A549 (cell line): ENCODE measurements around the gene ACTMAP. TPM values are rescaled to one million over a fixed set of nuclear protein-coding genes. Genes with fewer than 3 reads are reported as not detected.

Experiments
- ATAC-seq, 2 experiments: fragments of 200-7000 bp in 1 of 2; fragments of >200 bp in 1 of 2; cut with Nextera tagmentation in 1 of 2; cut with Tn5 transposase in 1 of 2; 3 replicates each; pipeline versions ENCODE4 v1.8.0 to v1.9.1; 2018 to 2020; ENCODE audit warnings: mild to moderate bottlenecking in 1 of 2, moderate library complexity in 1 of 2
- CTCF ChIA-PET: fragments of 300-600 bp; sonication (Branson Sonifier 250); formaldehyde crosslinking; extraction: SDS; loops from one replicate; lab custom pipeline; 2021; ENCODE audit warnings: antibody characterized with exemption, inconsistent platforms; lab: Yijun Ruan, JAX
- POLR2A ChIA-PET: fragments of 350-600 bp; formaldehyde crosslinking; extraction: SDS; loops from one replicate; lab custom pipeline; 2021; ENCODE audit warnings: antibody characterized with exemption, inconsistent platforms; lab: Yijun Ruan, JAX
- DNase-seq, 2 experiments: peaks; one replicate each; pipeline versions ENCODE4 v3.0.0 to v3.0.0-alpha.2; 2011 to 2016; ENCODE audit warnings: low read depth in 1 of 2, low spot score in 1 of 2
- FAIRE-seq: peaks from 2 replicates; lab custom pipeline; 2011; peaks lifted over from hg19 to GRCh38; lab: Jason Lieb, UNC
- H3K27ac ChIP-seq, 2 experiments: fragments of >200 bp; sonication (Bioruptor Twin); formaldehyde crosslinking; 3 replicates each; pipeline ENCODE4 v1.5.1; 2016 to 2017
- H3K4me1 ChIP-seq: fragments of >200 bp; sonication (Bioruptor Twin); formaldehyde crosslinking; 3 replicates; pipeline ENCODE4 v1.6.1; 2016
- H3K4me2 ChIP-seq: fragments of >200 bp; sonication (Bioruptor Twin); formaldehyde crosslinking; 3 replicates; pipeline ENCODE4 v1.6.1; 2016
- H3K4me3 ChIP-seq: fragments of >200 bp; sonication (Bioruptor Twin); formaldehyde crosslinking; 3 replicates; pipeline ENCODE4 v1.5.1; 2016
- H3K9me3 ChIP-seq: fragments of >200 bp; sonication (Bioruptor Twin); formaldehyde crosslinking; 3 replicates; pipeline ENCODE4 v1.6.1; 2016
- CBX8 ChIP-seq: fragments of 200-600 bp; sonication (generic); IDR thresholded peaks from 2 replicates; pipeline ENCODE4 v1.6.1; 2016
- CHD2 ChIP-seq: fragments of 150-350 bp; IDR thresholded peaks from 2 replicates; pipeline ENCODE4 v1.6.1; 2014; ENCODE audit warnings: low read length; ENCODE audit not compliant: partially characterized antibody
- CTCF ChIP-seq: fragments of >200 bp; sonication (Bioruptor Twin); formaldehyde crosslinking; IDR thresholded peaks from 3 replicates; pipeline ENCODE4 v1.5.1; 2016
- ESRRA ChIP-seq: fragments of 150-350 bp; IDR thresholded peaks from 2 replicates; pipeline ENCODE4 v1.6.1; 2014; ENCODE audit warnings: mild to moderate bottlenecking, low read length, borderline replicate concordance
- FOSL2 ChIP-seq, 2 experiments: fragments of 450-650 bp in 1 of 2; fragments of >200 bp in 1 of 2; sonication (Bioruptor Twin) in 1 of 2; formaldehyde crosslinking; IDR thresholded peaks; 2 replicates each; pipeline versions ENCODE4 v1.5.0 to v1.6.1; 2016 to 2020; ENCODE audit warnings: mild to moderate bottlenecking in 1 of 2, moderate library complexity in 1 of 2
- FOXS1 ChIP-seq: fragments of 250-450 bp; sonication (Bioruptor Pico); IDR thresholded peaks from 2 replicates; pipeline ENCODE4 v1.5.0; 2020; ENCODE audit warnings: mild to moderate bottlenecking, moderate library complexity
- HDAC2 ChIP-seq: fragments of 200-600 bp; sonication (generic); IDR thresholded peaks from 2 replicates; pipeline ENCODE4 v1.6.1; 2016
- HOXB13 ChIP-seq: fragments of 250-450 bp; sonication (Bioruptor Pico); IDR thresholded peaks from 2 replicates; pipeline ENCODE4 v1.5.0; 2020; ENCODE audit warnings: low read depth, mild to moderate bottlenecking, moderate library complexity
- JUN ChIP-seq, 2 experiments: fragments of >200 bp; sonication (Bioruptor Twin); formaldehyde crosslinking; IDR thresholded peaks; 2 replicates in 1 of 2; 3 replicates in 1 of 2; pipeline ENCODE4 v1.6.1; 2016 to 2017
- JUNB ChIP-seq: fragments of >200 bp; sonication (Bioruptor Twin); formaldehyde crosslinking; IDR thresholded peaks from 2 replicates; pipeline ENCODE4 v1.6.1; 2016
- KDM1A ChIP-seq: fragments of 200-600 bp; sonication (generic); IDR thresholded peaks from 2 replicates; pipeline ENCODE4 v1.6.1; 2016; ENCODE audit warnings: low read depth, mild to moderate bottlenecking
- MAFK ChIP-seq: fragments of 450-650 bp; IDR thresholded peaks from 2 replicates; pipeline ENCODE4 v1.6.1; 2014; ENCODE audit not compliant: partially characterized antibody
- MAX ChIP-seq: IDR thresholded peaks from 2 replicates; pipeline ENCODE4 v1.6.1; 2012
- MYC ChIP-seq: IDR thresholded peaks from 2 replicates; pipeline ENCODE4 v1.6.1; 2012; ENCODE audit warnings: mild to moderate bottlenecking, inconsistent platforms, low read length, improper control_type of control experiment, borderline replicate concordance
- NFE2L2 ChIP-seq: fragments of 150-350 bp; conservative IDR thresholded peaks from 2 replicates; pipeline ENCODE4 v1.6.1; 2014; ENCODE audit warnings: low read length
- NR3C1 ChIP-seq: fragments of >200 bp; sonication (Bioruptor Twin); formaldehyde crosslinking; IDR thresholded peaks from 3 replicates; pipeline ENCODE4 v1.6.1; 2017
- POLR2A ChIP-seq: IDR thresholded peaks from 2 replicates; pipeline ENCODE4 v1.6.1; 2012; ENCODE audit warnings: mild to moderate bottlenecking, low read length
- RCOR1 ChIP-seq: fragments of 150-350 bp; IDR thresholded peaks from 2 replicates; pipeline ENCODE4 v1.6.1; 2014; ENCODE audit warnings: antibody characterized with exemption, low read length, low read depth
- RNF2 ChIP-seq: fragments of 200-600 bp; sonication (generic); IDR thresholded peaks from 2 replicates; pipeline ENCODE4 v1.6.1; 2016; ENCODE audit warnings: low read depth, mild to moderate bottlenecking, antibody characterized with exemption, moderate library complexity, borderline replicate concordance
- SMC3 ChIP-seq: fragments of >200 bp; sonication (Bioruptor Twin); formaldehyde crosslinking; IDR thresholded peaks from 3 replicates; pipeline ENCODE4 v1.6.1; 2018; ENCODE audit warnings: inconsistent platforms
- USF2 ChIP-seq: fragments of 450-650 bp; IDR thresholded peaks from 2 replicates; pipeline ENCODE4 v1.6.1; 2014; ENCODE audit warnings: antibody characterized with exemption
- ZC3H11A ChIP-seq: fragments of 450-650 bp; IDR thresholded peaks from 2 replicates; pipeline ENCODE4 v1.6.1; 2014; ENCODE audit warnings: antibody characterized with exemption, mild to moderate bottlenecking
- ZSCAN20 ChIP-seq: fragments of 250-450 bp; sonication (Bioruptor Pico); IDR thresholded peaks from 2 replicates; pipeline ENCODE4 v1.8.0; 2022; ENCODE audit warnings: mild to moderate bottlenecking, moderate library complexity
- WGBS: methylation state at CpG from one replicate; pipeline ENCODE4 v1.1.6; 2017; ENCODE audit errors: missing lambda C conversion rate; 5-methylcytosine and 5-hydroxymethylcytosine counted together
- polyA plus RNA-seq, 4 experiments: library from polyadenylated mRNA; depleted of rRNA in 3 of 4; stranded (reverse); fragments of >200 nt; fragmentation: RNase III in 1 of 4; extraction: RNeasy Plus Mini Kit Qiagen cat#74134 plus additional on column Dnase treatment in 1 of 4; gene quantifications; 2 replicates in 3 of 4; 3 replicates in 1 of 4; pipeline ENCODE4 v1.2.3, GENCODE V29; 2011 to 2017

ACTMAP gene
- polyA plus RNA-seq, 2 of the 4 experiments (the other 2 are of a cell fraction): 7.8 to 14.8 TPM

GRCh38 chr19:40759352-40759751 lies 9.1 kb upstream of the ACTMAP start:
- CTCF ChIA-PET: interaction anchor here (0.6 to 9.7 kb wide), 5 partner anchors 15 to 244 kb away, joined by 3 to 71 read pairs (median 4); partner anchors contain the start of gene RAB4B
- peaks cover 21% of the 10 kb centered on the region for H3K4me1 ChIP-seq
- 94% methylated on average over 13 of the region's 13 CpGs for WGBS
- POLR2A ChIA-PET: interaction anchor here (0.6 to 1.5 kb wide), 3 partner anchors 9 to 1113 kb away, joined by 3 to 5 read pairs (median 4); partner anchors contain the start of genes ACTMAP and RAB4B
- no peak overlapping the region for H3K4me2 ChIP-seq
- no peak overlapping the region for H3K4me3 ChIP-seq
- H3K9me3 ChIP-seq: no peaks in the 10 kb centered on the region
- no peak overlapping the region for H3K27ac ChIP-seq
- no peak for TF ChIP-seq RCOR1
- no peak for TF ChIP-seq CHD2
- no peak for TF ChIP-seq HOXB13 (CRISPR knock-in tag)
- no peak for FAIRE-seq
- no peak for DNase-seq
- no peak for ATAC-seq

- ATAC-seq: no peak
These were observed 8.2 kb upstream of the ACTMAP start for GRCh38 chr19:40758491-40758890.

GRCh38 chr19:40756502-40757110 lies 6.3 kb upstream of the ACTMAP start:
- Histone ChIP-seq H3K27ac (no peak overlapping the region), H3K4me2 (no peak overlapping the region), H3K4me3 (no peak overlapping the region), H3K4me1 (peaks cover 40% of the 10 kb centered on the region), H3K9me3 (no peaks in the 10 kb centered on the region)
- CTCF ChIA-PET: interaction anchor here (1.5 to 9.7 kb wide), 6 partner anchors 10 to 122 kb away, joined by 4 to 71 read pairs (median 12); partner anchors contain the start of gene RAB4B
- FAIRE-seq (no peak), DNase-seq (no peak), ATAC-seq (no peak)
- no peak for TF ChIP-seq RNF2
- no peak for TF ChIP-seq MAFK
- no peak for TF ChIP-seq ESRRA
- no peak for TF ChIP-seq FOXS1 (CRISPR knock-in tag)
- TF ChIP-seq JUN (IDR thresholded peaks at IDR 0.05): no peak
- no peak for TF ChIP-seq USF2
- no peak for TF ChIP-seq NR3C1
- POLR2A ChIA-PET: interaction anchor here (0.7 to 0.8 kb wide), 2 partner anchors 21 to 36 kb away, joined by 3 to 4 read pairs; partner anchors contain the start of gene RAB4B
- 91% methylated on average over 11 of the region's 11 CpGs for WGBS

More at GRCh38 chr19:40758491-40758890, 8.2 kb upstream of the ACTMAP start:
- H3K4me3 ChIP-seq: no peak overlapping the region
- POLR2A ChIA-PET: interaction anchor here (1.0 to 1.5 kb wide), 4 partner anchors 8 to 41 kb away, joined by 3 to 5 read pairs (median 4); partner anchors contain the start of genes ACTMAP, COQ8B, ITPKC and RAB4B
- WGBS: 94% methylated on average over 3 of the region's 3 CpGs
- H3K4me2 ChIP-seq: no peak overlapping the region
- FAIRE-seq: peak; percentile 83
- CTCF ChIA-PET: interaction anchor here (0.5 to 9.7 kb wide), 10 partner anchors 16 to 294 kb away, joined by 4 to 71 read pairs (median 4); partner anchors contain the start of genes EGLN2 and RAB4B
- no peak for TF ChIP-seq SMC3
- H3K27ac ChIP-seq: no peak overlapping the region
- peaks cover 30% of the 10 kb centered on the region for H3K4me1 ChIP-seq
- H3K9me3 ChIP-seq: no peaks in the 10 kb centered on the region
- DNase-seq: no peak

- Histone ChIP-seq H3K4me2 (no peak overlapping the region), H3K9me3 (no peaks in the 10 kb centered on the region), H3K27ac (no peak overlapping the region), H3K4me1 (peaks cover 40% of the 10 kb centered on the region), H3K4me3 (no peak overlapping the region)
- FAIRE-seq (no peak), DNase-seq (no peak), ATAC-seq (no peak)
- no peak for TF ChIP-seq ESRRA
- no peak for TF ChIP-seq FOXS1 (CRISPR knock-in tag)
- no peak for TF ChIP-seq ZC3H11A
- no peak for TF ChIP-seq CTCF
- no peak for TF ChIP-seq KDM1A
- TF ChIP-seq CHD2: no peak
- no peak for TF ChIP-seq HDAC2
- no peak for TF ChIP-seq MAFK
- TF ChIP-seq MYC: no peak
- TF ChIP-seq POLR2A: no peak
- no peak for TF ChIP-seq CBX8
- 0 out of 2 replicates have a peak, but pooled peaks have one; percentile 9 for TF ChIP-seq JUNB
- TF ChIP-seq MAX: no peak
- no peak for TF ChIP-seq NFE2L2
- TF ChIP-seq JUN (IDR thresholded peaks at IDR 0.05): peak in 1 of 2 experiments; percentile 22; a peak in 1 of 5 replicates
- no peak for TF ChIP-seq FOSL2 (IDR thresholded peaks at IDR 0.05)
- TF ChIP-seq FOSL2 (CRISPR knock-in tag; IDR thresholded peaks at IDR 0.05): peak; percentile 83
- no peak for TF ChIP-seq ZSCAN20 (CRISPR knock-in tag)
- ChIA-PET CTCF (interaction anchor here (1.2 to 9.7 kb wide), 8 partner anchors 11 to 121 kb away, joined by 3 to 71 read pairs (median 7); partner anchors contain the start of genes EGLN2 and RAB4B), POLR2A (interaction anchor here (0.7 to 0.8 kb wide), 2 partner anchors 10 to 22 kb away, joined by 3 to 4 read pairs; partner anchors contain the start of gene RAB4B)
- WGBS: 91% methylated on average over 8 of the region's 8 CpGs
These were observed 5.5 kb upstream of the ACTMAP start for GRCh38 chr19:40755791-40756190.
